Epithelial cell of proximal tubule (primary cell): ENCODE measurements around the gene SLC38A1. TPM values are rescaled to one million over a fixed set of nuclear protein-coding genes. Genes with fewer than 3 reads are reported as not detected.

Experiments used
- DNase-seq: peaks from one replicate; pipeline ENCODE4 v3.0.0-alpha.2; 2011; ENCODE audit warnings: low read depth
- H3K4me3 ChIP-seq: 2 replicates; pipeline ENCODE4 v1.5.1; 2011; ENCODE audit warnings: low read depth, mild to moderate bottlenecking, low read length
- CTCF ChIP-seq: conservative IDR thresholded peaks from 2 replicates; pipeline ENCODE4 v1.5.1; 2012; ENCODE audit warnings: low read depth, mild to moderate bottlenecking, low read length
- total RNA-seq: library from RNA; depleted of rRNA; stranded (reverse); fragments of >200 nt; gene quantifications from 2 replicates; pipeline ENCODE4 v1.2.3, GENCODE V29; 2015

The SLC38A1 gene
- total RNA-seq, 1 donor from 2014 or later = 73.1 TPM

GRCh38 chr12:46212108-46212982, 56.5 kb downstream of the SLC38A1 start:
- TF ChIP-seq CTCF = no peak
- no peak for DNase-seq
- H3K4me3 ChIP-seq = no peak overlapping the region

DNA sequence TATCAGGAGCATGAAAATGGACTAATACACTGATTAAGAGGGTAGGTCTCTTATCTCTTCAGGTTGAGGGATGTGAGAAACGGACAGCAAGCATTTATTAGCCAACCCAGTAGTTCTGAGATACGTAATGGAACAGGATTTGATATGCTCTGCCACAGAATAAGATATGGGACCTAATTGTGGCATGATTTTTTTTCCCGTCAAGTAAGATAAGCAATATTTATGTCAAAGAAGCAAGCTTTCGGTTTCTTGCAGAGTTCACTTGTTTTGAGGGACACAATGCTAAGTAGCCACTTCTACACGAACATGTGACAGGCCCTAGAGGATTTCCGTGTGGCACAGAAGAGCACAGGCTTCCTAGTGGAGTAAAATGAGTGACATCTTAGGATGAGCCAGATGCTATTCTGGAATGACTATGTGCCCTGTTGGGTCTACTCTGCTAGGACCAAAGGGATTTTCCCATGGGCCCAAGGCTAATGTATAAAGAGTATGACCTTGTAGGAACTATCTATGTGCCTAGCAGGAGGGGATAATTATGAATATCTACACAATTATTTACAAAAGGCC, 57.9 kb downstream of the SLC38A1 start:
- no peak for TF ChIP-seq CTCF
- H3K4me3 ChIP-seq = no peak overlapping the region
- DNase-seq = no peak

GRCh38 chr12:46209914-46210872, 58.6 kb downstream of the SLC38A1 start:
- H3K4me3 ChIP-seq = no peak overlapping the region
- DNase-seq = no peak
- no peak for TF ChIP-seq CTCF

DNA sequence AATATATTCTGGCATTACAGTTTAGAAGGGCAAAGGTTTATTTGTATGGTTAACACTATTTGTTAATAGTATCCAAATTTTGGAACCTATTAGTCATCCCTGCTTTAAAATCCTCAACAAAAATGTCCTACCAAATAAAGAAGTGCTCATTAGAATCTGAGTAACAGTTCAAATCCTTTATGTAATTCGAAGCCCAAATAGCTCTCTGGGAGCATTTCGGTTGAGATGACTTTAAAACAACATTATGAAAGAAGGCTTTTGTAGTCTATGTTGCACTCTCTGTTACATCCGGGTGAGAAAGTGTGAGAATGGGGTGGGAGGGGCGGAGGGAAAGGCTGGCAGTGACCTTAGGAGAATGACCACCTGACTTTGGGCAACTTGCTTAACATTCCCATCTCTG, 59.7 kb downstream of the SLC38A1 start:
- no peak overlapping the region for H3K4me3 ChIP-seq
- TF ChIP-seq CTCF = no peak
- DNase-seq = no peak

DNA sequence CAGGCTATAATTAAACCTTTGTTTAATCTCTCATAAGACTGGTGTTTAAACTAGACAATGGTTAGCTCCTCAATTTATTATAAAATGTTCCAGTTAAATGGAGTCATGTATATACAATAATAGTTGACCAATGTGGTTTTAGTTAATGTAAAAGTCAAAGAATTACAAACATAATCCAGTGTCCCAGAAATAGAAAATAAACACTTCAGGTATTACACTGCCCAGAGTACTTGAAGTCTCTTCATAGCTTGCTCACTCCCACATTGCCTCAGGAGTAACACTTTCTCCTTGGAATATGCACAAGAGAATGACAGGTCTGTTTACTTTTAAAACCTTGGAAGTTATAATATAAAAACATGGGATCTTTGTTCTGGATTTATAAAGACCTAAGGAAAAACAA, 60.5 kb downstream of the SLC38A1 start:
- DNase-seq = no peak
- no peak overlapping the region for H3K4me3 ChIP-seq
- TF ChIP-seq CTCF = no peak

DNA sequence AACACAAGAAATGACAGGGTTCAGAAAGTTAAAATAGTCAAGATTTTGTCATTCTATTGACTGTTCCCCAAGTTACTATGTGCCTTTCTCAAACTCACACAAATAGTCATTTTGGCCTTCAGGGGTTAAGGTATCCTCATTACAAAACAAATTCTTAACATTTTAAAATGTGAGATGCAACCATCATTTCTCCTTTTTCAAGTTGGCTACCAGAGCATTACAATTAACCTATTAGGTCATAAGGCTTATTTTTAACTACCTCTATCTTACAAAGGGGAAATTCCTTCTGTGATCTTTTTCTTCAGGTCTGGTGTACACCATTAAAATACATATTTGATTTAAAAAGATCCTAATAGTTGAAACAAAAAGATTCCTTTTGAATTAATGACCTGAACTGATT, 61.2 kb downstream of the SLC38A1 start:
- no peak for TF ChIP-seq CTCF
- no peak overlapping the region for H3K4me3 ChIP-seq
- DNase-seq = no peak
